ENCODE data around the gene KCNMB2.

Gene KCNMB2

GRCh38 chr3:178754852-178755510 lies 218.7 kb downstream of the KCNMB2 start:
- Histone ChIP-seq H3K27ac (ENCODE audit: low read length) (no peak overlapping the region), H2AFZ (ENCODE audit: low read depth, low read length) (no peak overlapping the region; the same call in 1 of the 2 replicates), H3K27me3 (ENCODE audit: low read depth, low read length) (no peaks in the 10 kb centered on the region), H3K79me2 (ENCODE audit: low read length) (no peaks in the 10 kb centered on the region), H3K36me3 (replicated peaks; ENCODE audit: low read depth, low read length) (no peaks in the 10 kb centered on the region), H3K4me2 (ENCODE audit: low read length) (peak overlapping the region; percentile 25), H4K20me1 (ENCODE audit: insufficient read depth, low read length) (no peaks in the 10 kb centered on the region), H3K9me3 (ENCODE audit: insufficient read depth, low read length) (no peaks in the 10 kb centered on the region), H3K4me1 (ENCODE audit: low read length) (peaks cover 16% of the 10 kb centered on the region), H3K9ac (ENCODE audit: low read length) (no peak overlapping the region), H3K4me3 (ENCODE audit: low read length) (no peak overlapping the region)
- TF ChIP-seq CTCF (IDR thresholded peaks at IDR 0.05; ENCODE audit: low read depth, low read length) (no peak), EZH2phosphoT487 (IDR thresholded peaks at IDR 0.05; ENCODE audit: low read depth) (no peak)

- H3K9me3 ChIP-seq (ENCODE audit: insufficient read depth, low read length): no peaks in the 10 kb centered on the region
- no peaks in the 10 kb centered on the region for H4K20me1 ChIP-seq (ENCODE audit: insufficient read depth, low read length)
- H3K27me3 ChIP-seq (ENCODE audit: low read depth, low read length): no peaks in the 10 kb centered on the region
- H3K4me2 ChIP-seq (ENCODE audit: low read length): no peak overlapping the region
- H3K4me1 ChIP-seq (ENCODE audit: low read length): peaks cover 8% of the 10 kb centered on the region
- H3K36me3 ChIP-seq (replicated peaks; ENCODE audit: low read depth, low read length): no peaks in the 10 kb centered on the region
- TF ChIP-seq EZH2phosphoT487 (IDR thresholded peaks at IDR 0.05; ENCODE audit: low read depth): no peak
- TF ChIP-seq CTCF (IDR thresholded peaks at IDR 0.05; ENCODE audit: low read depth, low read length): no peak
- no peak overlapping the region for H3K27ac ChIP-seq (ENCODE audit: low read length)
- no peak overlapping the region for H3K4me3 ChIP-seq (ENCODE audit: low read length)
- no peak overlapping the region for H2AFZ ChIP-seq (ENCODE audit: low read depth, low read length)
- no peak overlapping the region for H3K9ac ChIP-seq (ENCODE audit: low read length)
- H3K79me2 ChIP-seq (ENCODE audit: low read length): no peaks in the 10 kb centered on the region
Observed at GRCh38 chr3:178761024-178761423, 224.8 kb downstream of the KCNMB2 start.

GRCh38 chr3:178761461-178761860 lies 225.2 kb downstream of the KCNMB2 start:
- TF ChIP-seq EZH2phosphoT487 (IDR thresholded peaks at IDR 0.05; ENCODE audit: low read depth) (no peak), CTCF (IDR thresholded peaks at IDR 0.05; ENCODE audit: low read depth, low read length) (no peak)
- H3K4me2 ChIP-seq (ENCODE audit: low read length): no peak overlapping the region

GRCh38 chr3:178762385-178762784 lies 226.1 kb downstream of the KCNMB2 start:
- TF ChIP-seq EZH2phosphoT487 (IDR thresholded peaks at IDR 0.05; ENCODE audit: low read depth) (no peak), CTCF (IDR thresholded peaks at IDR 0.05; ENCODE audit: low read depth, low read length) (no peak)
- no peaks in the 10 kb centered on the region for H3K79me2 ChIP-seq (ENCODE audit: low read length)
- H3K27me3 ChIP-seq (ENCODE audit: low read depth, low read length): no peaks in the 10 kb centered on the region
- no peak overlapping the region for H3K27ac ChIP-seq (ENCODE audit: low read length)
- H3K36me3 ChIP-seq (replicated peaks; ENCODE audit: low read depth, low read length): no peaks in the 10 kb centered on the region
- H2AFZ ChIP-seq (ENCODE audit: low read depth, low read length): no peak overlapping the region
- H3K4me1 ChIP-seq (ENCODE audit: low read length): peaks cover 10% of the 10 kb centered on the region
- H3K9ac ChIP-seq (ENCODE audit: low read length): no peak overlapping the region
- H3K4me2 ChIP-seq (ENCODE audit: low read length): no peak overlapping the region
- no peak overlapping the region for H3K4me3 ChIP-seq (ENCODE audit: low read length)
- H3K9me3 ChIP-seq (ENCODE audit: insufficient read depth, low read length): no peaks in the 10 kb centered on the region
- no peaks in the 10 kb centered on the region for H4K20me1 ChIP-seq (ENCODE audit: insufficient read depth, low read length)

More at GRCh38 chr3:178761461-178761860, 225.2 kb downstream of the KCNMB2 start:
- H3K4me1 ChIP-seq (ENCODE audit: low read length): peaks cover 8% of the 10 kb centered on the region
- no peaks in the 10 kb centered on the region for H3K79me2 ChIP-seq (ENCODE audit: low read length)
- H3K36me3 ChIP-seq (replicated peaks; ENCODE audit: low read depth, low read length): no peaks in the 10 kb centered on the region
- no peaks in the 10 kb centered on the region for H3K27me3 ChIP-seq (ENCODE audit: low read depth, low read length)
- H2AFZ ChIP-seq (ENCODE audit: low read depth, low read length): no peak overlapping the region
- no peaks in the 10 kb centered on the region for H3K9me3 ChIP-seq (ENCODE audit: insufficient read depth, low read length)
- no peak overlapping the region for H3K4me3 ChIP-seq (ENCODE audit: low read length)
- no peak overlapping the region for H3K9ac ChIP-seq (ENCODE audit: low read length)
- H3K27ac ChIP-seq (ENCODE audit: low read length): no peak overlapping the region
- H4K20me1 ChIP-seq (ENCODE audit: insufficient read depth, low read length): no peaks in the 10 kb centered on the region

All from OCI-LY3 (cell line).